Parathyroid adenoma (tissue), 2 donors: ENCODE data around the gene RNASE1.

Source experiments
- H2AFZ ChIP-seq: fragments of 300-600 bp; sonication (generic); one replicate; pipeline ENCODE4 v1.7.0; 2017; ENCODE audit warnings: antibody characterized with exemption, mild to moderate bottlenecking
- H3K27ac ChIP-seq: fragments of 300-600 bp; sonication (generic); one replicate; pipeline ENCODE4 v1.7.0; 2017
- H3K27me3 ChIP-seq: fragments of 300-600 bp; sonication (generic); one replicate; pipeline ENCODE4 v1.7.0; 2017; ENCODE audit warnings: low read length; ENCODE audit not compliant: control insufficient read depth, insufficient read depth
- H3K36me3 ChIP-seq: fragments of 300-600 bp; sonication (generic); one replicate; pipeline ENCODE4 v1.7.0; 2017; ENCODE audit warnings: low read length; ENCODE audit not compliant: control insufficient read depth, insufficient read depth
- H3K4me1 ChIP-seq: fragments of 300-600 bp; sonication (generic); one replicate; pipeline ENCODE4 v1.7.0; 2017; ENCODE audit warnings: control low read depth
- H3K4me2 ChIP-seq: fragments of 300-600 bp; sonication (generic); one replicate; pipeline ENCODE4 v1.7.0; 2017; ENCODE audit warnings: low read length
- H3K4me3 ChIP-seq: fragments of 300-600 bp; sonication (generic); one replicate; pipeline ENCODE4 v1.7.0; 2017; ENCODE audit warnings: low read depth, low read length
- H3K79me2 ChIP-seq: fragments of 300-600 bp; sonication (generic); one replicate; pipeline ENCODE4 v1.7.0; 2017; ENCODE audit warnings: control low read depth
- H3K9ac ChIP-seq: fragments of 300-600 bp; sonication (generic); one replicate; pipeline ENCODE4 v1.7.0; 2017; ENCODE audit warnings: mild to moderate bottlenecking
- H3K9me3 ChIP-seq: fragments of 300-600 bp; sonication (generic); one replicate; pipeline ENCODE4 v1.7.0; 2017; ENCODE audit warnings: low read length; ENCODE audit not compliant: control insufficient read depth
- CTCF ChIP-seq: fragments of 300-600 bp; sonication (generic); IDR thresholded peaks from one replicate; pipeline ENCODE4 v1.7.0; 2017; ENCODE audit warnings: antibody characterized with exemption, mild to moderate bottlenecking
- donor health status: primary hyperparathyroidism.

RNASE1 gene

GRCh38 chr14:20794644-20795369 lies 7.8 kb downstream of the RNASE1 start:
- Histone ChIP-seq H3K4me3 (no peak overlapping the region), H2AFZ (no peak overlapping the region)
- no peak for TF ChIP-seq CTCF

GRCh38 chr14:20792556-20792955 lies 10.1 kb downstream of the RNASE1 start:
- Histone ChIP-seq H3K4me2 (no peak overlapping the region), H3K27ac (no peak overlapping the region), H3K4me1 (no peaks in the 10 kb centered on the region), H3K9ac (no peak overlapping the region), H2AFZ (no peak overlapping the region), H3K4me3 (no peak overlapping the region), H3K79me2 (no peaks in the 10 kb centered on the region), H3K27me3 (no peaks in the 10 kb centered on the region), H3K36me3 (no peaks in the 10 kb centered on the region), H3K9me3 (no peaks in the 10 kb centered on the region)
- TF ChIP-seq CTCF, result no peak

More at GRCh38 chr14:20794644-20795369, 7.8 kb downstream of the RNASE1 start:
- H3K36me3 ChIP-seq, result no peaks in the 10 kb centered on the region
- no peaks in the 10 kb centered on the region for H3K9me3 ChIP-seq
- no peak overlapping the region for H3K27ac ChIP-seq
- no peaks in the 10 kb centered on the region for H3K27me3 ChIP-seq
- H3K4me1 ChIP-seq, result no peaks in the 10 kb centered on the region
- H3K9ac ChIP-seq, result no peak overlapping the region
- H3K79me2 ChIP-seq, result no peaks in the 10 kb centered on the region
- no peak overlapping the region for H3K4me2 ChIP-seq

- no peak overlapping the region for H2AFZ ChIP-seq
- no peak overlapping the region for H3K4me3 ChIP-seq
- no peak overlapping the region for H3K4me2 ChIP-seq
- no peaks in the 10 kb centered on the region for H3K9me3 ChIP-seq
- no peak for TF ChIP-seq CTCF
- H3K27me3 ChIP-seq, result no peaks in the 10 kb centered on the region
- no peaks in the 10 kb centered on the region for H3K36me3 ChIP-seq
- H3K27ac ChIP-seq, result no peak overlapping the region
- H3K9ac ChIP-seq, result no peak overlapping the region
- H3K4me1 ChIP-seq, result no peaks in the 10 kb centered on the region
- no peaks in the 10 kb centered on the region for H3K79me2 ChIP-seq
Observed at GRCh38 chr14:20791597-20791996, 11.0 kb downstream of the RNASE1 start.

GRCh38 chr14:20791187-20791586 lies 11.5 kb downstream of the RNASE1 start:
- no peak overlapping the region for H3K27ac ChIP-seq

More at GRCh38 chr14:20791187-20791586, 11.5 kb downstream of the RNASE1 start:
- no peaks in the 10 kb centered on the region for H3K79me2 ChIP-seq
- no peaks in the 10 kb centered on the region for H3K36me3 ChIP-seq
- no peaks in the 10 kb centered on the region for H3K9me3 ChIP-seq
- no peak overlapping the region for H2AFZ ChIP-seq
- no peaks in the 10 kb centered on the region for H3K4me1 ChIP-seq
- no peak overlapping the region for H3K4me3 ChIP-seq
- no peak overlapping the region for H3K9ac ChIP-seq
- H3K4me2 ChIP-seq, result no peak overlapping the region
- no peak for TF ChIP-seq CTCF
- H3K27me3 ChIP-seq, result no peaks in the 10 kb centered on the region
